ENCODE results near the gene HOXA13. TPM values are rescaled to one million over a fixed set of nuclear protein-coding genes. Genes with fewer than 3 reads are reported as not detected.

HOXA13 gene
- total RNA-seq, 1 experiment from 2014 or later, result not detected

GRCh38 chr7:27187475-27188385 lies 12.2 kb downstream of the HOXA13 start:
- Histone ChIP-seq H2BK120ac (ENCODE audit: low read depth, low read length, poor library complexity, severe bottlenecking) (no peak overlapping the region), H3K56ac (ENCODE audit: insufficient read length, low read depth, low read length) (no peak overlapping the region), H3K14ac (ENCODE audit: insufficient read depth, low read length) (no peak overlapping the region), H2BK5ac (ENCODE audit: insufficient read length, low read length) (no peak overlapping the region), H2BK20ac (ENCODE audit: low read depth, low read length, poor library complexity, severe bottlenecking) (no peak overlapping the region), H3T11ph (ENCODE audit: low read length) (no peak overlapping the region), H4K8ac (replicated peaks; ENCODE audit: insufficient read length, low read depth, low read length) (no peak overlapping the region), H2BK15ac (ENCODE audit: low read depth, low read length) (no peak overlapping the region), H4K20me1 (ENCODE audit: control insufficient read depth, insufficient read depth, insufficient read length) (no peaks in the 10 kb centered on the region), H2AFZ (ENCODE audit: low read length) (no peak overlapping the region), H4K91ac (ENCODE audit: insufficient read length, low read depth, low read length) (no peak overlapping the region), H3K18ac (ENCODE audit: insufficient read length, low read depth, low read length) (no peak overlapping the region), H3K79me1 (ENCODE audit: insufficient read depth, low read depth, low read length, poor library complexity, severe bottlenecking) (no peaks in the 10 kb centered on the region), H3K9me3 (ENCODE audit: control insufficient read depth, low read depth, low read length) (no peaks in the 10 kb centered on the region), H3K27me3 (ENCODE audit: insufficient read depth, low read length) (peaks cover 97% of the 10 kb centered on the region), H3K27ac (ENCODE audit: insufficient read length, low read depth, low read length) (no peak overlapping the region), H3K4ac (ENCODE audit: low read depth, low read length) (no peak overlapping the region), H3K4me1 (ENCODE audit: insufficient read depth, low read length) (no peaks in the 10 kb centered on the region), H2BK12ac (ENCODE audit: insufficient read length, low read depth, low read length) (no peak overlapping the region), H3K9ac (ENCODE audit: extremely low read depth, insufficient read length, low read length) (no peak overlapping the region), H3K4me2 (ENCODE audit: insufficient read depth, insufficient read length, low read length) (no peak overlapping the region), H3K23me2 (ENCODE audit: insufficient read length, low read depth, low read length, poor library complexity, severe bottlenecking) (no peaks in the 10 kb centered on the region), H4K5ac (ENCODE audit: insufficient read length, low read depth, low read length) (no peak overlapping the region), H3K23ac (ENCODE audit: insufficient read length, low read depth, low read length) (no peak overlapping the region), H2AK5ac (ENCODE audit: insufficient read length, low read length) (no peak overlapping the region), H3K79me2 (ENCODE audit: insufficient read depth, low read length) (no peaks in the 10 kb centered on the region)
- Mint-ChIP-seq H3K9me3 (peaks cover 1 to 14% of the 10 kb centered on the region in 2 experiments; a peak in 3 of 5 replicates), H3K27ac (no peak overlapping the region), H3K36me3 (ENCODE audit: insufficient read depth in 1 of 3, low read depth in 3 of 3) (peaks cover 0 to 2% (median 0%) of the 10 kb centered on the region in 3 experiments; a peak in 3 of 7 replicates), H3K4me1 (peaks cover 17 to 46% of the 10 kb centered on the region in 2 experiments), H3K27me3 (ENCODE audit: low read depth) (peaks cover 100% of the 10 kb centered on the region), H3K4me3 (peak overlapping the region in 1 of 2 experiments; percentile 73; a peak in 1 of 5 replicates)
- no peak for TF ChIP-seq CTCF (conservative IDR thresholded peaks at IDR 0.05)
- peak; percentile 53 for DNase-seq
- no CpG with 5 or more reads among the region's 46 CpGs for WGBS (ENCODE audit: extremely low coverage, insufficient read length, low lambda C conversion rate)

Data from H9 (cell line).